Adrenal gland (tissue), 5 donors: ENCODE results near the gene MOB3C.

Experiments used
- CTCF ChIP-seq, 6 experiments: fragments of 450-650 bp in 4 of 6; fragments of 200-600 bp in 2 of 6; sonication (generic) in 1 of 6; IDR thresholded peaks; 1 replicate in 5 of 6; 2 replicates in 1 of 6; pipeline versions ENCODE4 v1.5.1 to v1.8.0; 2016 to 2021; ENCODE audit warnings: antibody characterized with exemption in 6 of 6, mild to moderate bottlenecking in 2 of 6, moderate library complexity in 1 of 6
- POLR2A ChIP-seq, 2 donors: fragments of 450-650 bp; IDR thresholded peaks; one replicate each; pipeline ENCODE4 v1.6.1; 2017; ENCODE audit warnings: antibody characterized with exemption in 2 of 2, mild to moderate bottlenecking in 2 of 2, moderate library complexity in 1 of 2
- donor health status: DM: no; HTN: no; CAD: no.

- TF ChIP-seq POLR2A (IDR thresholded peaks at IDR 0.05), result no peak
- TF ChIP-seq CTCF (IDR thresholded peaks at IDR 0.05), result no peak
Observed at GRCh38 chr1:46617108-46617800, 643 bp upstream of the MOB3C start.
